ENCODE data around the gene PHLDB2. TPM values are rescaled to one million over a fixed set of nuclear protein-coding genes. Genes with fewer than 3 reads are reported as not detected.

Gene PHLDB2
- total and polyA plus RNA-seq, 2 of the 4 experiments (the other 2 are of a cell fraction), result 10.6 to 28.7 TPM

GRCh38 chr3:111821891-111822290 is 37.2 kb upstream of the PHLDB2 start:
- no peak for TF ChIP-seq NFE2L2 (IDR thresholded peaks at IDR 0.05; ENCODE audit: low read depth, low read length)
- Histone ChIP-seq H3K79me1 (ENCODE audit: low read depth in 1 of 2, low read length in 2 of 2) (no peaks in the 10 kb centered on the region), H2AFZ (replicated peaks; ENCODE audit: low read length, poor library complexity) (no peak overlapping the region), H3K4me3 (ENCODE audit: insufficient read depth, low read depth, low read length) (no peak overlapping the region), H3K36me3 (ENCODE audit: control insufficient read depth, insufficient read depth, low read length) (no peaks in the 10 kb centered on the region), H3K9ac (ENCODE audit: low read depth, low read length) (no peak overlapping the region), H3K18ac (ENCODE audit: low read depth, low read length) (no peak overlapping the region), H4K5ac (ENCODE audit: low read depth, low read length) (no peak overlapping the region), H3K9me3 (ENCODE audit: control insufficient read depth, insufficient read depth, low read length) (peaks cover 3% of the 10 kb centered on the region; the same call in 1 of the 2 replicates), H2BK5ac (ENCODE audit: low read depth, low read length, poor library complexity, severe bottlenecking) (no peak overlapping the region), H3K27ac (ENCODE audit: insufficient read depth, low read length) (no peak overlapping the region), H4K20me1 (ENCODE audit: insufficient read depth, low read length) (no peaks in the 10 kb centered on the region), H3K14ac (replicated peaks; ENCODE audit: low read depth, low read length) (no peak overlapping the region), H3K56ac (ENCODE audit: extremely low read depth, insufficient read depth, low read length) (no peak overlapping the region), H3K23ac (ENCODE audit: low read depth, low read length) (no peak overlapping the region), H3K27me3 (ENCODE audit: control insufficient read depth, insufficient read depth, low read length) (no peaks in the 10 kb centered on the region; the same call in 1 of the 2 replicates), H2BK120ac (ENCODE audit: low read depth, low read length) (no peak overlapping the region), H2AK9ac (replicated peaks; ENCODE audit: low read depth, low read length, poor library complexity) (no peak overlapping the region), H3K4ac (ENCODE audit: low read depth, low read length) (no peak overlapping the region), H3K4me1 (ENCODE audit: control insufficient read depth, insufficient read depth, low read length) (no peaks in the 10 kb centered on the region), H2BK20ac (ENCODE audit: low read depth, low read length) (no peak overlapping the region), H3K4me2 (ENCODE audit: low read depth, low read length) (no peak overlapping the region), H4K91ac (ENCODE audit: insufficient read depth, low read depth, low read length) (no peak overlapping the region), H3K9me1 (ENCODE audit: insufficient read depth, low read length) (no peaks in the 10 kb centered on the region), H2AK5ac (ENCODE audit: low read depth, low read length) (no peak overlapping the region), H2BK15ac (ENCODE audit: low read depth, low read length) (no peak overlapping the region), H4K8ac (ENCODE audit: low read depth in 2 of 2, low read length in 2 of 2) (no peak overlapping the region)
- in situ Hi-C loops (cut with MboI; ENCODE audit: low sequenced_read_pairs), result no loop called here
- dilution Hi-C loops (cut with HindIII; ENCODE audit: low sequenced_read_pairs, unreplicated experiment), result no loop called here
- ChIA-PET POLR2A (ENCODE audit: unreplicated experiment) (no interaction called here), CTCF (no interaction called here)
- ATAC-seq (ENCODE audit: low read depth), result no peak
- intact Hi-C loops (cut with micrococcal nuclease), result no loop called here
- BruUV-seq (replicated peaks), result no TSS peak
- DNase-seq, result no peak

All from IMR-90 (cell line).